WTC11 (cell line): Measurements from ENCODE around the gene NT5C.

Source experiments
- E2F4 ChIP-seq: sonication (generic); formaldehyde crosslinking; IDR thresholded peaks from 2 replicates; pipeline ENCODE4 v1.8.1; 2022; ENCODE audit warnings: low read depth, mild to moderate bottlenecking, moderate library complexity, missing genetic modification reagents, borderline replicate concordance
- ELF4 ChIP-seq: sonication (generic); formaldehyde crosslinking; IDR thresholded peaks from 2 replicates; pipeline ENCODE4 v1.8.1; 2022; ENCODE audit warnings: low read depth, mild to moderate bottlenecking, moderate library complexity, missing genetic modification reagents
- GABPB1 ChIP-seq: sonication (generic); formaldehyde crosslinking; IDR thresholded peaks from 2 replicates; pipeline ENCODE4 v1.8.1; 2023; ENCODE audit warnings: mild to moderate bottlenecking, missing genetic modification reagents
- MYBL2 ChIP-seq: sonication (generic); formaldehyde crosslinking; IDR thresholded peaks from 2 replicates; pipeline ENCODE4 v1.8.1; 2023; ENCODE audit warnings: mild to moderate bottlenecking, moderate library complexity, missing genetic modification reagents
- NR3C1 ChIP-seq: sonication (generic); formaldehyde crosslinking; conservative IDR thresholded peaks from 2 replicates; pipeline ENCODE4 v1.8.1; 2023; ENCODE audit warnings: low read depth, mild to moderate bottlenecking, missing genetic modification reagents
- RELA ChIP-seq: sonication (generic); formaldehyde crosslinking; IDR thresholded peaks from 2 replicates; pipeline ENCODE4 v1.8.1; 2022; ENCODE audit warnings: missing genetic modification reagents, mild to moderate bottlenecking, borderline replicate concordance
- TF ChIP-seq, protein P1 (sequence below): fragments of 200-600 bp; IDR thresholded peaks from 2 replicates; pipeline ENCODE4 v1.8.0; 2022; ENCODE audit warnings: antibody characterized with exemption
- TF ChIP-seq, protein P2 (sequence below): sonication (generic); formaldehyde crosslinking; IDR thresholded peaks from 2 replicates; pipeline ENCODE4 v1.8.0; 2023; ENCODE audit warnings: mild to moderate bottlenecking, missing genetic modification reagents
- TF ChIP-seq, protein P3 (sequence below): sonication (generic); formaldehyde crosslinking; IDR thresholded peaks from 2 replicates; pipeline ENCODE4 v1.8.0; 2022; ENCODE audit warnings: mild to moderate bottlenecking, missing genetic modification reagents
- TF ChIP-seq, protein P4 (sequence below): sonication (generic); formaldehyde crosslinking; conservative IDR thresholded peaks from 2 replicates; pipeline ENCODE4 v1.8.1; 2022; ENCODE audit warnings: mild to moderate bottlenecking, missing genetic modification reagents

DNA sequence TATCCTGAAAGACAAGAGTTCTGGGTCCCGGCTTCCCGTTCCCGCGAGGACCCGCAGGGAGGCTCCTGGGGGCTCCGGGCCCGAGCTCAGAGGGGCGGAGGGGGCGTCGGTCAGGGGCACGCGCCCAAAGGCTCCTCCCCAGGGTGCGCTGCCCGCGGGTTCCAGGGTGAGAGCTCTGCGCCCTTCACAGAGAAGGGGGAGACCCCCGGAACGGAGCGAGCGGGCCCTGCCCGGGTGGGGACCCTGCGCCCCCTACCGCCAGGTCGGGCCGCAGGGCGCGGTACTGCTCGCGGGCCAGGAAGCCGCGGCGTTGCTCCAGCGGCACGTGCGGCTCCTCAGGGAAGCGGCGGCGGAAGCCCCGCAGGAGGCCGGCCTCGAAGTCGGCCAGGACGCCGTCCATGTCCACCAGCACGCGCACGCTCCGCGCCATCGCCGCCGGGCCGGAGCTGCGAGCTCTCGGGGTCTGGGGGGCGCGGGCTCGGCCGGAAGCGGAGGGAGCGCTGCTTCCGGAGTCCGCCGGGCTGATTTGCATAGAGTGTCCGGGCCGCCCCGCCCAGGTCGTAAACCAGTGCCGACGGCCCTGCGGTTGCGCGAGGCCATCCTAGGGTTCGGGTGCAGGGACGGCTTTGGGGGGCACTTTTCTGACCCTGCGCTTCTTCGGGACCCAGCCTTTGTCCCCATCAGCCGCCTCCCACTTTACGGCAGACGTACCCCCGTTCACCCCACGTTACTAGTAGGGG is at the start of gene NT5C:
- TF ChIP-seq RELA (CRISPR knock-in tag) = peak; percentile 96; the same call in 1 of the 2 replicates
- TF ChIP-seq, protein P1, sequence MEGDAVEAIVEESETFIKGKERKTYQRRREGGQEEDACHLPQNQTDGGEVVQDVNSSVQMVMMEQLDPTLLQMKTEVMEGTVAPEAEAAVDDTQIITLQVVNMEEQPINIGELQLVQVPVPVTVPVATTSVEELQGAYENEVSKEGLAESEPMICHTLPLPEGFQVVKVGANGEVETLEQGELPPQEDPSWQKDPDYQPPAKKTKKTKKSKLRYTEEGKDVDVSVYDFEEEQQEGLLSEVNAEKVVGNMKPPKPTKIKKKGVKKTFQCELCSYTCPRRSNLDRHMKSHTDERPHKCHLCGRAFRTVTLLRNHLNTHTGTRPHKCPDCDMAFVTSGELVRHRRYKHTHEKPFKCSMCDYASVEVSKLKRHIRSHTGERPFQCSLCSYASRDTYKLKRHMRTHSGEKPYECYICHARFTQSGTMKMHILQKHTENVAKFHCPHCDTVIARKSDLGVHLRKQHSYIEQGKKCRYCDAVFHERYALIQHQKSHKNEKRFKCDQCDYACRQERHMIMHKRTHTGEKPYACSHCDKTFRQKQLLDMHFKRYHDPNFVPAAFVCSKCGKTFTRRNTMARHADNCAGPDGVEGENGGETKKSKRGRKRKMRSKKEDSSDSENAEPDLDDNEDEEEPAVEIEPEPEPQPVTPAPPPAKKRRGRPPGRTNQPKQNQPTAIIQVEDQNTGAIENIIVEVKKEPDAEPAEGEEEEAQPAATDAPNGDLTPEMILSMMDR = peak; percentile 59
- TF ChIP-seq, protein P2, sequence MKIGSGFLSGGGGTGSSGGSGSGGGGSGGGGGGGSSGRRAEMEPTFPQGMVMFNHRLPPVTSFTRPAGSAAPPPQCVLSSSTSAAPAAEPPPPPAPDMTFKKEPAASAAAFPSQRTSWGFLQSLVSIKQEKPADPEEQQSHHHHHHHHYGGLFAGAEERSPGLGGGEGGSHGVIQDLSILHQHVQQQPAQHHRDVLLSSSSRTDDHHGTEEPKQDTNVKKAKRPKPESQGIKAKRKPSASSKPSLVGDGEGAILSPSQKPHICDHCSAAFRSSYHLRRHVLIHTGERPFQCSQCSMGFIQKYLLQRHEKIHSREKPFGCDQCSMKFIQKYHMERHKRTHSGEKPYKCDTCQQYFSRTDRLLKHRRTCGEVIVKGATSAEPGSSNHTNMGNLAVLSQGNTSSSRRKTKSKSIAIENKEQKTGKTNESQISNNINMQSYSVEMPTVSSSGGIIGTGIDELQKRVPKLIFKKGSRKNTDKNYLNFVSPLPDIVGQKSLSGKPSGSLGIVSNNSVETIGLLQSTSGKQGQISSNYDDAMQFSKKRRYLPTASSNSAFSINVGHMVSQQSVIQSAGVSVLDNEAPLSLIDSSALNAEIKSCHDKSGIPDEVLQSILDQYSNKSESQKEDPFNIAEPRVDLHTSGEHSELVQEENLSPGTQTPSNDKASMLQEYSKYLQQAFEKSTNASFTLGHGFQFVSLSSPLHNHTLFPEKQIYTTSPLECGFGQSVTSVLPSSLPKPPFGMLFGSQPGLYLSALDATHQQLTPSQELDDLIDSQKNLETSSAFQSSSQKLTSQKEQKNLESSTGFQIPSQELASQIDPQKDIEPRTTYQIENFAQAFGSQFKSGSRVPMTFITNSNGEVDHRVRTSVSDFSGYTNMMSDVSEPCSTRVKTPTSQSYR (CRISPR knock-in tag) = peak; percentile 54; the same call in 1 of the 2 replicates
- peak; percentile 91 for TF ChIP-seq ELF4
- TF ChIP-seq E2F4 (CRISPR knock-in tag) = no peak
- no peak for TF ChIP-seq NR3C1 (CRISPR knock-in tag)
- peak; percentile 90 for TF ChIP-seq MYBL2 (CRISPR knock-in tag)
- TF ChIP-seq GABPB1 (CRISPR knock-in tag) = peak; percentile 75; the same call in 1 of the 2 replicates
- TF ChIP-seq, protein P3, sequence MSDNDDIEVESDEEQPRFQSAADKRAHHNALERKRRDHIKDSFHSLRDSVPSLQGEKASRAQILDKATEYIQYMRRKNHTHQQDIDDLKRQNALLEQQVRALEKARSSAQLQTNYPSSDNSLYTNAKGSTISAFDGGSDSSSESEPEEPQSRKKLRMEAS (CRISPR knock-in tag) = peak; percentile 95
- TF ChIP-seq, protein P4, sequence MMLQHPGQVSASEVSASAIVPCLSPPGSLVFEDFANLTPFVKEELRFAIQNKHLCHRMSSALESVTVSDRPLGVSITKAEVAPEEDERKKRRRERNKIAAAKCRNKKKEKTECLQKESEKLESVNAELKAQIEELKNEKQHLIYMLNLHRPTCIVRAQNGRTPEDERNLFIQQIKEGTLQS = peak; percentile 24; the same call in 1 of the 2 replicates
